ENCODE data around the gene ASPG.

GRCh38 chr14:104051092-104051813 lies 34.2 kb upstream of the ASPG start:
- TF ChIP-seq CTCF (IDR thresholded peaks at IDR 0.05) = no peak
- TF ChIP-seq MYBL2 (CRISPR knock-in tag; IDR thresholded peaks at IDR 0.05) = no peak
- no peak for TF ChIP-seq ZNF263 (CRISPR knock-in tag; IDR thresholded peaks at IDR 0.05; ENCODE audit: low read depth)
- TF ChIP-seq CREB1 (CRISPR knock-in tag; IDR thresholded peaks at IDR 0.05) = no peak
- no peak for TF ChIP-seq SMAD4 (CRISPR knock-in tag; IDR thresholded peaks at IDR 0.05)
- no peak for TF ChIP-seq E2F1 (CRISPR knock-in tag; IDR thresholded peaks at IDR 0.05)
- no peak for TF ChIP-seq SP1 (CRISPR knock-in tag; conservative IDR thresholded peaks at IDR 0.05)
- no peak for TF ChIP-seq NFE2L1 (CRISPR knock-in tag; IDR thresholded peaks at IDR 0.05)
- TF ChIP-seq IRF2 (CRISPR knock-in tag; IDR thresholded peaks at IDR 0.05; ENCODE audit: borderline replicate concordance, low read depth) = no peak
- no peak for TF ChIP-seq USF1 (CRISPR knock-in tag; IDR thresholded peaks at IDR 0.05)
- no peak for TF ChIP-seq JUN (CRISPR knock-in tag; IDR thresholded peaks at IDR 0.05)
- no peak for TF ChIP-seq MAX (CRISPR knock-in tag; IDR thresholded peaks at IDR 0.05)
- no peak for TF ChIP-seq NFYB (CRISPR knock-in tag; conservative IDR thresholded peaks at IDR 0.05; ENCODE audit: low read depth)
